Stimulated activated CD8-positive, alpha-beta memory T cell treated with anti-CD3 and anti-CD28 coated beads, Interleukin-4, amount 100 ng/mL, for 24 hours (primary cell): ENCODE measurements around the gene SGPL1.

ENCODE experiments used
- DNase-seq: peaks from one replicate; pipeline ENCODE4 v3.0.0-alpha.2; 2020; ENCODE audit warnings: low read depth

The SGPL1 gene

GRCh38 chr10:70885931-70886903 is 70.5 kb downstream of the SGPL1 start:
- no peak for DNase-seq

GRCh38 chr10:70886921-70887665 is 71.3 kb downstream of the SGPL1 start:
- DNase-seq, result no peak

- peak; percentile 65 for DNase-seq
These were observed 72.4 kb downstream of the SGPL1 start, which contains the start of gene PCBD1 for GRCh38 chr10:70887804-70888800. TSS of gene PCBD1 (minus strand) at chr10:70888565. CDS start at chr10:70888533, 32 bp downstream.

- no peak for DNase-seq
These were observed 73.5 kb downstream of the SGPL1 start for GRCh38 chr10:70889291-70889690.

GRCh38 chr10:70890917-70891431 is 75.2 kb downstream of the SGPL1 start:
- DNase-seq, result no peak

GRCh38 chr10:70891627-70892026 is 75.9 kb downstream of the SGPL1 start:
- no peak for DNase-seq

- DNase-seq, result no peak
These were observed 76.9 kb downstream of the SGPL1 start for GRCh38 chr10:70892631-70893030.

GRCh38 chr10:70893227-70894006 is 77.7 kb downstream of the SGPL1 start:
- DNase-seq, result no peak

GRCh38 chr10:70894416-70894815 is 78.7 kb downstream of the SGPL1 start:
- no peak for DNase-seq

- DNase-seq, result no peak
These were observed 80.8 kb downstream of the SGPL1 start for GRCh38 chr10:70896551-70896950.

GRCh38 chr10:70898687-70899086 is 82.9 kb downstream of the SGPL1 start:
- DNase-seq, result no peak

GRCh38 chr10:70899096-70899495 is 83.3 kb downstream of the SGPL1 start:
- no peak for DNase-seq

- DNase-seq, result no peak
These were observed 85.6 kb downstream of the SGPL1 start for GRCh38 chr10:70901276-70901878.

GRCh38 chr10:70902661-70903261 is 87.0 kb downstream of the SGPL1 start:
- no peak for DNase-seq

- DNase-seq, result no peak
These were observed 87.6 kb downstream of the SGPL1 start for GRCh38 chr10:70903262-70903921.

GRCh38 chr10:70905071-70906021 is 89.6 kb downstream of the SGPL1 start:
- DNase-seq, result no peak

- no peak for DNase-seq
These were observed 90.5 kb downstream of the SGPL1 start for GRCh38 chr10:70906031-70906783.
